ENCODE results near the gene FPR3. TPM values are rescaled to one million over a fixed set of nuclear protein-coding genes. Genes with fewer than 3 reads are reported as not detected.

FPR3 gene
- total and polyA plus RNA-seq, 9 of the 15 experiments (the other 6 are each of a cell fraction or from before 2014, with no cell fraction given) = 0.08 to 0.51 (median 0.22) TPM; not detected in 1

DNA sequence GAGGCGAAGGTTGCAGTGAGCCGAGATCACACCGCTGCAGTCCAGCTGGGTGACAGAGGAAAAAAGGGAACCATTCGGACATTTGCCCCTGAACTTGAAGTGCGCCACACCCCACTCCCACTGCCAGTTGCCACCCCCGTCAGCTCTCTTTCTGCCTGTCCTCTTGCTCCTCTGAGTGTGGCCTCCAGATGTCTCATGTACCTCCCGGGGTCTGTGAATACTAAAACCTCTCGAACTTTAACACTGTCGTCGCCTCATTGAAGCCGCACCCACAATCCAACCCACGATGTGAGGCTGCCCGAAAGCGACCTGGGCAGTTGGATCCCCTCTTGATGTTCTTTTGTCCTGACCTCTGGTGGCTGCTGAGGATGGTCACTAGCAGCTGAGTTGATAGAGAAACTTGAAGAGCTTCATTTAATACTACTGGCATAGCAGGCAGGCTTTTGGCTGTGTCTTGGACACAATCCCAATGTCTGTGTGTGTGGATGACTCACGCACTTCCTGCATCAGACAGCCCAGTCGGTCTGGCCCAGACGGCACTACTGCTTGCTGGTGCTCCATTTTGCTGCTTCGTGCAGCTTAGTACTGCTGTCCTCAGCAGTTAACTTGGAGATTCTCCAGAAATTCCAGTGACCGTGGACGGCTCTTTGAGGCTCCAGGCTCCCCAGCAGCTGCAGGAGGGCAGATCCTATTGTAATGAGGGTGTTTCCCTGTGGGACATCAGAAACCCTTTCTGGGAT is 4.2 kb downstream of the FPR3 start (continued):
- TF ChIP-seq, protein P1, sequence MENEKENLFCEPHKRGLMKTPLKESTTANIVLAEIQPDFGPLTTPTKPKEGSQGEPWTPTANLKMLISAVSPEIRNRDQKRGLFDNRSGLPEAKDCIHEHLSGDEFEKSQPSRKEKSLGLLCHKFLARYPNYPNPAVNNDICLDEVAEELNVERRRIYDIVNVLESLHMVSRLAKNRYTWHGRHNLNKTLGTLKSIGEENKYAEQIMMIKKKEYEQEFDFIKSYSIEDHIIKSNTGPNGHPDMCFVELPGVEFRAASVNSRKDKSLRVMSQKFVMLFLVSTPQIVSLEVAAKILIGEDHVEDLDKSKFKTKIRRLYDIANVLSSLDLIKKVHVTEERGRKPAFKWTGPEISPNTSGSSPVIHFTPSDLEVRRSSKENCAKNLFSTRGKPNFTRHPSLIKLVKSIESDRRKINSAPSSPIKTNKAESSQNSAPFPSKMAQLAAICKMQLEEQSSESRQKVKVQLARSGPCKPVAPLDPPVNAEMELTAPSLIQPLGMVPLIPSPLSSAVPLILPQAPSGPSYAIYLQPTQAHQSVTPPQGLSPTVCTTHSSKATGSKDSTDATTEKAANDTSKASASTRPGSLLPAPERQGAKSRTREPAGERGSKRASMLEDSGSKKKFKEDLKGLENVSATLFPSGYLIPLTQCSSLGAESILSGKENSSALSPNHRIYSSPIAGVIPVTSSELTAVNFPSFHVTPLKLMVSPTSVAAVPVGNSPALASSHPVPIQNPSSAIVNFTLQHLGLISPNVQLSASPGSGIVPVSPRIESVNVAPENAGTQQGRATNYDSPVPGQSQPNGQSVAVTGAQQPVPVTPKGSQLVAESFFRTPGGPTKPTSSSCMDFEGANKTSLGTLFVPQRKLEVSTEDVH (IDR thresholded peaks at IDR 0.05; ENCODE audit: low read depth, partially characterized antibody) = no peak
- TF ChIP-seq, protein P2, sequence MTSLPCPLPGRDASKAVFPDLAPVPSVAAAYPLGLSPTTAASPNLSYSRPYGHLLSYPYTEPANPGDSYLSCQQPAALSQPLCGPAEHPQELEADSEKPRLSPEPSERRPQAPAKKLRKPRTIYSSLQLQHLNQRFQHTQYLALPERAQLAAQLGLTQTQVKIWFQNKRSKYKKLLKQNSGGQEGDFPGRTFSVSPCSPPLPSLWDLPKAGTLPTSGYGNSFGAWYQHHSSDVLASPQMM (CRISPR knock-in tag; IDR thresholded peaks at IDR 0.05) = no peak
- peak; percentile 69 for TF ChIP-seq BACH1 (tag; IDR thresholded peaks at IDR 0.05)
- TF ChIP-seq, protein P3, sequence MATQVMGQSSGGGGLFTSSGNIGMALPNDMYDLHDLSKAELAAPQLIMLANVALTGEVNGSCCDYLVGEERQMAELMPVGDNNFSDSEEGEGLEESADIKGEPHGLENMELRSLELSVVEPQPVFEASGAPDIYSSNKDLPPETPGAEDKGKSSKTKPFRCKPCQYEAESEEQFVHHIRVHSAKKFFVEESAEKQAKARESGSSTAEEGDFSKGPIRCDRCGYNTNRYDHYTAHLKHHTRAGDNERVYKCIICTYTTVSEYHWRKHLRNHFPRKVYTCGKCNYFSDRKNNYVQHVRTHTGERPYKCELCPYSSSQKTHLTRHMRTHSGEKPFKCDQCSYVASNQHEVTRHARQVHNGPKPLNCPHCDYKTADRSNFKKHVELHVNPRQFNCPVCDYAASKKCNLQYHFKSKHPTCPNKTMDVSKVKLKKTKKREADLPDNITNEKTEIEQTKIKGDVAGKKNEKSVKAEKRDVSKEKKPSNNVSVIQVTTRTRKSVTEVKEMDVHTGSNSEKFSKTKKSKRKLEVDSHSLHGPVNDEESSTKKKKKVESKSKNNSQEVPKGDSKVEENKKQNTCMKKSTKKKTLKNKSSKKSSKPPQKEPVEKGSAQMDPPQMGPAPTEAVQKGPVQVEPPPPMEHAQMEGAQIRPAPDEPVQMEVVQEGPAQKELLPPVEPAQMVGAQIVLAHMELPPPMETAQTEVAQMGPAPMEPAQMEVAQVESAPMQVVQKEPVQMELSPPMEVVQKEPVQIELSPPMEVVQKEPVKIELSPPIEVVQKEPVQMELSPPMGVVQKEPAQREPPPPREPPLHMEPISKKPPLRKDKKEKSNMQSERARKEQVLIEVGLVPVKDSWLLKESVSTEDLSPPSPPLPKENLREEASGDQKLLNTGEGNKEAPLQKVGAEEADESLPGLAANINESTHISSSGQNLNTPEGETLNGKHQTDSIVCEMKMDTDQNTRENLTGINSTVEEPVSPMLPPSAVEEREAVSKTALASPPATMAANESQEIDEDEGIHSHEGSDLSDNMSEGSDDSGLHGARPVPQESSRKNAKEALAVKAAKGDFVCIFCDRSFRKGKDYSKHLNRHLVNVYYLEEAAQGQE (IDR thresholded peaks at IDR 0.05; ENCODE audit: borderline replicate concordance) = 0 out of 2 replicates have a peak, but pooled peaks have one; percentile 10
- TF ChIP-seq, protein P3 (CRISPR knock-in tag; IDR thresholded peaks at IDR 0.05; ENCODE audit: low read depth) = no peak
- TF ChIP-seq CLOCK (CRISPR knock-in tag; IDR thresholded peaks at IDR 0.05; ENCODE audit: borderline replicate concordance) = peak; percentile 33
- peak; percentile 16 for TF ChIP-seq POLR2B (IDR thresholded peaks at IDR 0.05; ENCODE audit: low read depth, partially characterized antibody)
- TF ChIP-seq ZNF780A (CRISPR knock-in tag; IDR thresholded peaks at IDR 0.05) = no peak
- no peak for TF ChIP-seq DDX20 (tag; IDR thresholded peaks at IDR 0.05; ENCODE audit: low read depth)
- TF ChIP-seq ARID1B (IDR thresholded peaks at IDR 0.05) = peak; percentile 68
- no peak for TF ChIP-seq SIRT6 (IDR thresholded peaks at IDR 0.05; ENCODE audit: low read depth, low read length)
- peak; percentile 71 for TF ChIP-seq ZNF583 (CRISPR knock-in tag; IDR thresholded peaks at IDR 0.05)
- TF ChIP-seq BHLHE40 (IDR thresholded peaks at IDR 0.05; ENCODE audit: low read length) = peak; percentile 18
